Measurements from ENCODE around the gene FTSJ3.
A peak's percentile ranks its signal among the peaks of the same experiment; 100 is the strongest.
"Not testable (repeated sequence)": the region's sequence is repeated elsewhere in the genome, so short reads cannot be mapped to it uniquely, and the experiment has no call there.

Gene FTSJ3, protein sequence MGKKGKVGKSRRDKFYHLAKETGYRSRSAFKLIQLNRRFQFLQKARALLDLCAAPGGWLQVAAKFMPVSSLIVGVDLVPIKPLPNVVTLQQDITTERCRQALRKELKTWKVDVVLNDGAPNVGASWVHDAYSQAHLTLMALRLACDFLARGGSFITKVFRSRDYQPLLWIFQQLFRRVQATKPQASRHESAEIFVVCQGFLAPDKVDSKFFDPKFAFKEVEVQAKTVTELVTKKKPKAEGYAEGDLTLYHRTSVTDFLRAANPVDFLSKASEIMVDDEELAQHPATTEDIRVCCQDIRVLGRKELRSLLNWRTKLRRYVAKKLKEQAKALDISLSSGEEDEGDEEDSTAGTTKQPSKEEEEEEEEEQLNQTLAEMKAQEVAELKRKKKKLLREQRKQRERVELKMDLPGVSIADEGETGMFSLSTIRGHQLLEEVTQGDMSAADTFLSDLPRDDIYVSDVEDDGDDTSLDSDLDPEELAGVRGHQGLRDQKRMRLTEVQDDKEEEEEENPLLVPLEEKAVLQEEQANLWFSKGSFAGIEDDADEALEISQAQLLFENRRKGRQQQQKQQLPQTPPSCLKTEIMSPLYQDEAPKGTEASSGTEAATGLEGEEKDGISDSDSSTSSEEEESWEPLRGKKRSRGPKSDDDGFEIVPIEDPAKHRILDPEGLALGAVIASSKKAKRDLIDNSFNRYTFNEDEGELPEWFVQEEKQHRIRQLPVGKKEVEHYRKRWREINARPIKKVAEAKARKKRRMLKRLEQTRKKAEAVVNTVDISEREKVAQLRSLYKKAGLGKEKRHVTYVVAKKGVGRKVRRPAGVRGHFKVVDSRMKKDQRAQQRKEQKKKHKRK

DNA sequence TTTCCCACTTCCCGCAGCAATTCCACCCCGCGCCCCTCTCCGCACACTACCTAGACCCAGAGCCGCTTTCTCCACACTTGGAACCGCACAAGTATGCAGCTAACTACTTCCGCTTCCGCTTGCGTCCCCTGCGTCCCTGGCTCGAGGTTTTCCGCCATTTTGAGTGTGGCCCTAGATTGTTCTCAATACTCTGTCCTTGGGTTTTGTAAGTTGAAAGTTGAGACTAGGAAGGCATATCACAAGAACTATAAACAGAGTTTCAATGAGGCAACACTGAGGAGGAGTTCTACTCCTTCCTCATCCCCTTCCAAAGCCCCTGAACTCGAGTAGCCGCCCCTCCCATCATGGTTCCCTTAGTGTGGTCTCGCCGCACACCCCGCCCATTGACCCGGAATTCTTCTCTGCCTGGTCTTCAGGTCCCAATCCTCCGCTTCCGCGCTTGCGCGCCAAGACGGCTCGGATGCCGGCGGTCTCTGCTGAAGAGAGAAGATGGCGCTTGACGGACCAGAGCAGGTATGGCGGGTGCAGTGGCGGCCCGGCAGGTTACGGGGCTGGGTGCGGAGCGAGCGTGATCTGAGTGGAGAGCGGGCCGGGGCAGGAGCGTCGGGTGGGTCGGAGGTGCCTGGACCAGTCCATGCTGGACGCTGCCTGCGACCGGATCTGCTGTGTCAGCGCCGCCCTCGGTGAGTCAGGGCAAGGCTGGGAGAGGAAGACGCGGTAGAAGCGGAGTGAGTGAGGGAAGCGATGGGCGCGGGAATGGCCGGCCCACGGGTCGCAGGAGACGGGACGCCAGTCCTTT is at the start of gene FTSJ3, which contains the start of gene PSMC5:
FTSJ3 (minus strand) TSS at position 662 of the 799 bp plus-strand sequence. CDS start 761 bp downstream, outside the sequence.
PSMC5 (plus strand) TSS at position 430 of the 799 bp plus-strand sequence; CDS start at position 490, 60 bp downstream.
- peak; percentile 95 for DNase-seq

DNA sequence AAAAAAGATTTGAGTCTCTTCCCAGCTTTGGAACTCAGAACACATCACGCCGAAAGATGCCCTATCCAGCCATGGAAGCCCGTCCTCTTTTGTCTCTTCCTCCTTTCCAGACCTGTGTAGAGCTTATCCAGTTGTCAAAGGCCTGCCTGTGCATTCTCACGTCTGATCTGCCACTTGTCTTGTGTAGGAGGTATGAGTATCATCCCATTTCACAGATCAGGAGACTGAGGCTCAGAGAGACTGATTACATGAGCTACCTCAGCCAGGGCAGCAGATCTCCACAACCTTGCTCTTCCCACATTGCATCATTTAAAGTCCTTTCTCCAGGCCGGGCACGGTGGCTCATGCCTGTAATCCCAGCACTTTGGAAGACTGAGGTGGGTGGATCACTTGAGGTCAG is 47.2 kb upstream of the FTSJ3 start:
- DNase-seq: not testable (repeated sequence)

DNA sequence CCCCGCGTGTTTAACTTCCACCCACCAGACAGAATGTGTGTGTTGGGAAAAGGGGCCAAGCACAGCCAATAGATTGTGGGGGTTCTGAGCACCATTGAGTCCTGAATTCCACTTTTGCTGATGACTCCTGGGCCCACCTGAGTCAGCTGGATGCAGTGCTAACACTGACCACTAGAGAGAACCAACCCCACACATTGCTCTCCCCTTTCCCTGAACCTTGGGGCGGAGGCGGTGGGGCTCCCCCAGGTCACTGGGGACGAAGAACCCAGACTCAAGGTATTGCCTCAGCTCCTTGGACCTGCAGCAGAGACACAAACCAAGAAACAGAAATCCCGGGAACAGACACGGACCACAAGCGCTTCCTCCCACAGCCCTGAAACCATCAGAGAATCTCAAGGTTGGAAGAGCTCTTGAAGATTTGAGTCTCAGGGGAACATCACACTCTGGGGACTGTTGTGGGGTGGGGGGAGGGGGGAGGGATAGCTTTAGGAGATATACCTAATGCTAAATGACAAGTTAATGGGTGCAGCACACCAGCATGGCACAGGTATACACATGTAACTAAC is 46.7 kb upstream of the FTSJ3 start:
- not testable (repeated sequence) for DNase-seq

DNA sequence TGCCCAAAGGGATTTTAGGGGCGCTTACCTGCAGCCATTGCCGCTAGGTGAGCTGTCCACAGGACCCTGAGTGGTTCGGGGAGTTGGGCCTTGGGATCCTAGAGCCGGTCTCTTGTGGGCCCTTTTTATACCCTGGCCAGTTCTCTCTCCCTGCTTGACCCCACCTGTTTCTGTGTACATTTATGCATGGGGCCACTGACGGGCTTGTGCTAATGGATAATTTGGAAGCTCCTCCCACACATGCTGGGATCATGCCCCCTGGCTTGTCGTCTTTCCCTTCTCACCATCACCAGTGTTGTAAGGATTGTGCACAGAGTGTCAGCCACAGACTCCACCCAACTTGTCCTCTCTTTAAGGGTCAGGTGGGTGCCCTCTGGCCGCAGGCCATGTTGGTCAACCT is 46.1 kb upstream of the FTSJ3 start, which contains the start of gene CSH2:
CSH2 (minus strand) TSS at position 101 of the 400 bp plus-strand sequence; CDS start at position 38, 63 bp downstream.
- not testable (repeated sequence) for DNase-seq

DNA sequence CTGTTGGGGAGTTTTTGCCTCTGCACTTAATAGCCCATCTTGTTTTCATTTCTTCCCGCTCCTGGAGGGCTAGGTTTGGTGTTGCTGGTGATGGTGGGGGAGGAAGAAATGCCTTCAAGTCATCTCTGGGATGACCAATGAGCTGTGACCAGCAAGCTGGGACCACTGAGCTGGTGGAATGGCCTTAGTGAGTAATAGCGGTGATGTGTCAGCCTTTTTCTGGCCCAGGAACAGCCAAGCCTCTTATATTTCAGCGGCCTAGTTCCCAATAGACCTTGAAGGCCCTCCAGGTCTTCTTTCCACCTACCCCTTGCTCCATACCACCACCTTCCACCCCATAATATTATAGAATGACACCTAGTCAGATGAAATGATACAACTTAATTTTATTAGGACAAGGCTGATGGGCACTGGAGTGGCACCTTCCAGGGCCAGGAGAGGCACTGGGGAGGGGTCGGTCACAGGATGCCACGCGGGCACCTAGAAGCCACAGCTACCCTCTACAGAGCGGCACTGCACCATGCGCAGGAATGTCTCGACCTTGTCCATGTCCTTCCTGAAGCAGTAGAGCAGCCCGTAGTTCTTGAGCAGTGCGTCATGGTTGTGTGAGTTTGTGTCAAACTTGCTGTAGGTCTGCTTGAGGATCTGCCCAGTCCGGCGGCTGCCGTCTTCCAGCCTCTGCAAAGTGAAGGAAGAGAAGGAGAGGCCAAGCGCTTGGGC is 44.3 kb upstream of the FTSJ3 start:
- DNase-seq: not testable (repeated sequence)

DNA sequence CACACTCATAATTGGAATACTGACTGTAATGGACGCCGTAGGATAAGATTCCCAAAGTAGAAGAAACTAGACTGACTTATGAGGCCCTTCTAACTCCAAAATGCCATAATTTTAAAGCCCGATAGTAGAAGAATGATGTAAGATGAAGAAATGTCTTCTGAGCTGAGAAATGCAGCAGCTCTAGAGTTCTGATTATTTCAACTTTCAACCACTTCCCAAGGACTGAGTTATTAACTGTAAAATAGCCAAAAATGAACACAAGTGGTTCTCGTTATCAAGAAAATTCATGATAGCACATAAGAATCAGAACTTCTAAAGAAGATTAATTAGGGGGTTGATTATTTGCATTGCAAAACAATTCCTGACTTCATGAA is 42.8 kb upstream of the FTSJ3 start:
- DNase-seq: not testable (repeated sequence)

DNA sequence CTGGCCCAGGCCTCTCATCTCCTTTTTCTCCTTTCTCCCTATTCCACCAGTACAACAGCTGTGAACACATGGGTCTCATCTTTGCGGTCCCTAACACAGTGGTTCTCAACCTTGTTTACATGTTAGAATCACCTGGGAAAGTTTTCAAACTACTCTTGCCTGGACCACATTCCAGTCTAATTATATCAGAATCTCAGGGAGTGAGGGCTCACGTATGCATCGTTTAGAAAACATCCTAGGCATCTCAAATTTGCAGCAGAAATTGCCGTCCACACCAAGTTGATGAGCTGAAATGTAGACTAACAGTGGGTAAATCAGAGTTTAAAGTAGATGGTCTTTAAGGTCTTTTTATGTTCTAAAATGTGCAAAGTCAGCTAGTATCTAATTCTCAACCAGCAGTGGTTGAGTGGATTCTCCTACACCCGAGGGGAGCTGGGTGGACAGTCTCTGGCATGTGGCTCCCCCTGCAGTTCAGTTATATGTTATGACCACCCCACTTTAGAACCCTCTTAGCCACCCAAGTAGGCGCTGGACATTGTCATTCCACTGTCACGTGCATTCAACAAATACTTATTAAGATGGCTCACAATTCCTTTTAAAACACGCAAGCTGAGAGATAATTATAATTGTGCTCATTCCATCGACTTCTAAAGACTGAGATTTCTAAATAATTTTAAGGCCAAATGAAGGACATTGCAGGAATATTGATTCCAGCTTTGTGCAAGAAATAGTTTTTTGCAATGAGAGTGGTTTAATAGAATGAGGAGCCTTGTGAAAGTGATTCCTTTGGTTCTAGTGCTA is 42.2 kb upstream of the FTSJ3 start:
- not testable (repeated sequence) for DNase-seq

DNA sequence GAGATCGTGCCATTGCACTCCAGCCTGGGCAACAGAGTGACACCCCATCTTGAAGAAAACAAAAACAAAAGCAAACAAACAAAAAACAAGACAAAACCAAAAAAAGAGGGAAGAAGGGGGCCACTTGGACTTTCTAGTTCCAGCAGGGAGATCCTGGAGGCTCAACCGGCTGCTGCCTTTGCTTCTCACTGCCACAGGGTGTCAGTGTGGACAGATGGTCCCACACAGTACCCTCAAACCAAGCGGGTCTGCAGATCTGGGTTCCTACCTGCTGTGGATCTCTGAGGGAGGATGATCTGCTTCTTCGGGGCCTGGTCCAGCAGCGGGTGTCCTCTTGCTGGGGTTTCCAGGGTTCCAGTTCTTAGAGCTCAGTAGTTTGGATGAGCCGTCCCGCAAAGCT is 39.2 kb upstream of the FTSJ3 start:
- not testable (repeated sequence) for DNase-seq

DNA sequence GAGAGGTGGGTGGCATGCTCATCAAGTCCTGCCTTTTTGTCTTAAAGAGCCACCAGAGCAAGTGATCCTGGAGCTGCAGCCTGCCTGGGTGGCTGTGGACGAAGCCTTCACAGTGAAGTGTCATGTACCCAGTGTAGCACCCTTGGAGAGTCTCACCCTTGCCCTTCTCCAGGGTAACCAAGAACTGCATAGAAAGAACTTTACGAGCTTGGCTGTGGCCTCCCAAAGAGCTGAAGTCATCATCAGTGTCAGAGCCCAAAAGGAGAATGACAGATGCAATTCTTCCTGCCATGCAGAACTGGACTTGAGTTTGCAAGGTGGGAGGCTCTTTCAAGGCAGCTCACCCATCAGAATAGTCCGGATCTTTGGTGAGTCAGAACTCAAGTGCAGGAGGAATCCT is 31.8 kb upstream of the FTSJ3 start:
- DNase-seq: no peak

DNA sequence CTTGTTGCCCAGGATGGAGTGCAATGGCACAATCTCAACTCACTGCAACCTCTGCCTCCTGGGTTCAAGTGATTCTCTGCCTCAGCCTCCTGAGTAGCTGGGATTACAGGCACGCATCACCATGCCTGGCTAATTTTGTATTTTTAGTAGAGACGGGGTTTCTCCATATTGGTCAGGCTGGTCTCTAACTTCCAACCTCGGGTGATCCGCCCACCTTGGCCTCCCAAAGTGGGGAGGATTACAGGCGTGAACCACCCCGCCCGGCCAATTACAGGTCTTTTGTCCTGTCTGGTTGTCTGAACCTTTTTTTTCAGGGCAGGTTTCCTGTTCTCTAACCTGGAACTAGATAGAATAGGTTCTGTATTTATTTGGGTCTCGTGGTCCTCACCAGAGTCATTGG is 29.0 kb upstream of the FTSJ3 start:
- DNase-seq: not testable (repeated sequence)

DNA sequence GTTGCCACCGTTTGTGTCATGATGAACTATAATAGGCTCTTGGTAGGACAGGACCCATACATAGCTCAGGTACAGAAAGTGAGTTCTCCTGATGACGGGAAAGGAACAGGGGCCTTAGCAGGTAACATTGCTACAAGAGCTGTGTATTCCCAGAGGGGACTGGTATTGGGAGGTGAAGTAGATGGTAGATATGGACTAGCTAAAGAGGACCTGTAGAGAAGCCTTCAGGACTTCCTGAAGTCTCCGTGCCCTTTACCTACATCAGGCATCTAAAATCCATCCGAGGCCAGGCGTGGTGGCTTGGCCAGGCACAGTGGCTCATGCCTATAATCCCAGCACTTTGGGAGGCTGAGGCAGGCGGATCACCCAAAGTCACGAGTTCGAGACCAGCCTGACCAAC is 27.7 kb upstream of the FTSJ3 start:
- no peak for DNase-seq

DNA sequence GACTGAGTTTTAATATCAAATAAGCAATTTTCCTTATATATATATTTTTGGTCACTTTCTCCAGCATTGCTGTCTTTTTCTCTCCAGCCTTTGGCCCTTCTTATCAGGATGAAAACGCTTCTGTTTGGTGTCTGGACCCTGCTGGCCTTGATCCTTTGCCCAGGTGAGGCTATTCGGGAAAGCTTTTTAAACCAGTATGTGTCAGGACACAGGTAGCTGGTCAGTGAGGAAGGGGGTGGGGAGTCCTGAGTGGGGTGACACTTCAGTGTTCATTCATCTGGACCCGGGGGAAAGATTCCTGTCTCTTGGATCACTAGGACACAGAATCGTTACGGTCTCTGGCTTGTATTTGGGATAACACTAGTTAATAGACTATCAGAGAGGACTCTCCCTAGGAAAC is 27.2 kb upstream of the FTSJ3 start:
- no peak for DNase-seq

DNA sequence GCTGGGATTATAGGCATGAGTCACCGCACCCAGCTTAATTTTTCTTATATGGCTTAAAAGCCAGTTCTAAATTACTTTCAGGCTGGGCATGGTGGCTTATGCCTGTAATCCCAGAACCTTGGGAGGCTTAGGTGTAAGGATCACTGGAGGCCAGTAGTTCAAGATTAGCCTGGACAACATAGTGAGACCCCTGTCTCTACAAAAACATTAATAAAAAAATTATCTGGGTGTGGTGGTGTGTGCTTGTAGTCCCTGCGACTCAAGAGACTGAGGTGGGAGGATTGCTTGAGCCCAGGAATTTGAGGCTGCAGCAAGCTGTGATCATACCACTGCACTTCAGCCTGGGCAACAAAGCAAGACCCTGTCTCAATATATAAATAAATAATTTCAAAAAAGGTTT is 25.8 kb upstream of the FTSJ3 start:
- no peak for DNase-seq

DNA sequence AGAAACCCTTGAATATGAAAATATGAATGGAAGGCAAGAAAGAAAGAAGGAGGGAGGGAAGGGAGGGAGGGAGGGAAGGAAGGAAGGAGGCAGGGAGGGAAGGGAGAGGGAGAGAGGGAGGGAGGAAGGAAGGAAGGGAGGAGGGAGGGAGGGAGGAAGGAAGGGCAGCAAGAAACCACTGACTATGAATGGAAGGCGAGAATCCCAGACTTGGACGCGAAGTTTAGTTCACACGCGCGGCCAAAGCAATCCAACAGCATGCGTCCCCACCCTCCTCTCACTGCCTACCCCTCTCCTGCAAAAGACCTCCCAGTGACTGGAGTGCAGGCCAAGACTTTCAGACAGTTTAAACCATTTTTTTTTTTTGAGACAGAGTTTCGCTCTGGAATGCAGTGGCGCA is 22.9 kb upstream of the FTSJ3 start:
- DNase-seq: no peak

DNA sequence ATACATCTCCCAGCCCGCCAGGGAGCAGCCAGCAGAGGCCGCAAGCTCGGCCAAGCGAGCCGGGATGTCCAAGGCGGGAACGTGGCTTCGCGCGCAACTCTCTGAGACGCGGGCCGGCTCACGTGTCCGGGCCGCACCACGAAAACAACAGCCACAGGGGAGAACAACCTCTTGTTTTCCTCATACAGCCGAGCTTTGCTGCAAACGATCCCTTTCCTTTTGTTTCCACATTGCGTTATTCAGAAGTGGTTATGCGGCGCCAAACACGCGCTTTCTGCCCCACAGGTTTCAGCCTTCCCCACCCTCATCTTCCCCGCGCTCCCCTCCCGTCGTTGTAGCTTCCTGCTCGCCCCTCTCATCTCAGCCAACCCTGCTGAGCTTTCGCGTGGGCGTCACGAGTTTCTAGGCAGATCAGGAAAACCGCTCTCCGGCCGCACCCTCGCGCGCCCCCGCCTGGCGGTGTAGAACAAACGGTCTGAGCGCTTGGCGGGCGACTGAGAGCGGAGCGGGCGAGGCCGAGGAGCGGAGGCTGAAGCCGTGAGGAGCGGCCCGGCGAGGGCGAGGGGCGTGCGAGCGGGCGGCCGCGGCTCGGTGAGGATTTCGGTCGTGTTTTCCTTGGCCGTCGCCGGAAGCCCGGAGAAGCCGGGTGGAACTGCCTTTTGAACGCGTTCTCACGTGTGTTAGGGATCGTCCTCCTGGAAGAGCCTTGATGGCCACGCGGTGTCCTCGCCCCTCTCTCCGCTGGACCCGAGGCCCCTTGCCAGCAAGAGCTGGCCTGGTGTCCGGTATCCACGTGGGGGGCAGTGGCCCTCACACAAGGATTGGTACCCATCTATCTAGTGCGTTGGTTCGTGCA is 21.6 kb upstream of the FTSJ3 start:
- peak; percentile 94 for DNase-seq

DNA sequence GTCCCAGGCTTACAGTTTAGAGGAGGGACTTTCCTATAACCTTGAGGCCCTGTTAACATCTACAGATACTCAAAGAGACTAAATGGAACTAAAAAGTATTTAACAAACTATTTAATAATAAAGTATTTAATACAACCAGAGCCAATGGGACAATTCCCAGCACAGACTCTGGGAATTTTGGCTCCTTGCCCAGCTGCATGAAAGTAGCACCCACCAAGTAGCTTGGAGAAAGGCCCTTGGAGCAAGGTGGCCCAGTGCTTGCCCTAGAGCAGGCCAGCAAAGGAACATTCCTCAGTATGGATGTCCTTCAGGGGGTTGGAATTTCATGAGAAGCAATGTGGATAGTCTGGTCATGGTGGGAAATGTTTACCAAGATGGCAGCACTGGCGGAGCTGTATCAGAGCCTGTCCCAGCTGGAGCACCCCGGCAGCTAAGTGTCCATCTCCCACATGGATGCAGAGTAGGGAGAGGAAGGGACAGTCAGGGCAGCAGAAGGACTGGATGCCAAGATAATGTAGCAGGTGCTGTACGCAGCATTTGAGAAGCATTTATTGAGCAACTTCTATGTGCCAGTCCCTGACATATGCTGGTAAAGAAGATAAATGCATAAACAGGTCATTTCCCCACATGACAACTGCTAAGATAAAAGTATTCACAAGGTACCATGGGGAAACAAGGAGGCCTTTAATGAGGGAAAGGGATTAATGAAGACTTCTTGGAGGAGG is 20.2 kb upstream of the FTSJ3 start:
- no peak for DNase-seq

DNA sequence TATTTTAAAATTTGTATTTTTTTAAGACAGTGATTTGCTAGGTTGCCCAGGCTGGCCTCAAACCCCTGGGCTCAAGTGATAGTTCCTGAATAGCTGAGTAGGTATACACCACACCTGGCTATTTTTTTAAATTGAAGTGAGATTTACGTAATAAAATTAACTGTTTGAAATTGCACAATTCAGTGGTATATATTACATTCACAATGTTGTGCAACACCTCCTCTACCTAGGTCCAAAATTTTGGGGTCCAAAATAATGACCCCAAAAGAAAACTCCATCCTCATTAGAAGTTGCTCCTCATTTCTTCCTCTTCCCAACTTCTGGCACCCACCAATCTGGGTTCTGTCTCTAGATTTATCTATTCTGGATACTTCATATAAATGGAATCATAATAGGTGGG is 18.0 kb upstream of the FTSJ3 start:
- DNase-seq: no peak

DNA sequence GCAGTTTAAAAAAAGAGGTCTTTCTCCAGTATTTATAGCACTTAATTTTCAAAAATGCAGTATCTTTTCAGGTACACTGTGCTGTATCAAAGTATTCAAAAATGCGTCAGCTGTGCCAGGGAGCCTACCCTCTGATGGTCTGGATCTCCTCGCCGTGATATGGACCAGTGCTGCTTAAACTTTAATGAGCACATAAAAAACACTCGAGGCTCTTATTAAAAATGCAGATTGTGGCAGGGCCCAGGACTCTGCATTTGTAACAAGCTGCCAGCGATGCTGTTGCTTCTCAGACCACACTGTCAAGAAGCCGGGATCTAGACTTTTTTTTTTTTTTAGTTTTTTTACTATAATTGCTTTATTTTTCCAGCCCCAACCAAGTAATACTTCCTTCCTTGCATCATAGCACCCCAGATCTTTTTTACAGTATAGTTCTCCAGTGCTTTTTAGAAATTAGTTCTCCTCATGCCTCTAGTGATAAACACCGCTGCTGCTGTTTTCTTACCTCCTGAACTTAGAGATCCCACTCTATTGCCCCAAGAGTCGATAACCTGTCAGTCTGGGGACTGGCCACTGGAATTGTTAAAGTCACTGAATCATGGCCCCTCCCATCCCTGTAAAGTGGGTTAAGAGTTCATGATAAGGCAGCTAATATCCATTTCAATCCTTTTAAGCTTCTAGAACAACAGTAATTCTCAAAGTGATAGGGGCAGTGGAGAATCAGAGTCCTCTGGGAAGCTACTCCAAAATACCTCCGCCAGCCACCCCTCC is 16.6 kb upstream of the FTSJ3 start:
- DNase-seq: no peak

Measured in CD4-positive, alpha-beta T cell treated with Interleukin-12 subunit alpha and Interleukin-12 subunit beta, for 1 hour (primary cell).